Progenitor cell of endocrine pancreas (in vitro differentiated cells): ENCODE data around the gene TMEM37. TPM values are rescaled to one million over a fixed set of nuclear protein-coding genes. Genes with fewer than 3 reads are reported as not detected.
A peak's percentile ranks its signal among the peaks of the same experiment; 100 is the strongest.

Experiments
- DNase-seq: peaks from one replicate; pipeline ENCODE4 v3.0.0; 2021; ENCODE audit warnings: low spot score; ENCODE audit not compliant: unreplicated experiment
- H3K27ac Mint-ChIP-seq: 2 replicates; pipeline ENCODE4 v1.8.0; 2021; ENCODE audit warnings: mild to moderate bottlenecking, moderate library complexity, mixed read lengths
- H3K27me3 Mint-ChIP-seq: 2 replicates; pipeline ENCODE4 v1.8.0; 2021; ENCODE audit warnings: mixed read lengths
- H3K36me3 Mint-ChIP-seq: 2 replicates; pipeline ENCODE4 v1.8.0; 2022; ENCODE audit warnings: mixed read lengths; ENCODE audit not compliant: insufficient read depth
- H3K4me1 Mint-ChIP-seq: 2 replicates; pipeline ENCODE4 v1.8.0; 2021; ENCODE audit warnings: low read depth, mixed read lengths
- H3K4me3 Mint-ChIP-seq: 2 replicates; pipeline ENCODE4 v1.8.0; 2021; ENCODE audit warnings: low read depth, mild to moderate bottlenecking, moderate library complexity, mixed read lengths
- H3K9me3 Mint-ChIP-seq: 2 replicates; pipeline ENCODE4 v1.8.0; 2021; ENCODE audit warnings: low read depth, mixed read lengths
- total RNA-seq: library from RNA; stranded (reverse); gene quantifications from 2 replicates; pipeline ENCODE4 v1.2.1, GENCODE V29; 2021
- TF ChIP-seq, protein P1 (sequence below): fragments of 200-600 bp; sonication (generic); IDR thresholded peaks from one replicate; pipeline ENCODE4 v1.5.0; 2021; ENCODE audit warnings: antibody characterized with exemption, mild to moderate bottlenecking; ENCODE audit not compliant: unreplicated experiment

TMEM37 gene
- total RNA-seq, 1 donor from 2014 or later = 17.4 TPM

DNA sequence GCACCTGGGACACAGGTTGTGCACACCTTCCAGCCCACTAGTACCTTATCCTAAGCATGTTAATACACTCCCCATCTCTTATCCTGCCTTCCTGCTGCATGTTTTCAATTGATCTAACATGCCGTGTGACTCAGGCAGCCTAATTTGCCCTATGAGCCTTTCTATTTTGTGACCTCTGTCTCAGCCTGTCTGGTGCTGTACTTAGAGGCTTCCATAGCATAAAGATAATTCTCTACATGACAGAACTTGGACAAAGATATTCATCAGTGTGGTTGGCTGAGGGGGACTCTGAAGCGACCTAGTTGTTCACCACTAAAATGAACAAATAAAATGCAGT lies 8.6 kb upstream of the TMEM37 start:
- H3K4me1 Mint-ChIP-seq = peaks cover 59% of the 10 kb centered on the region
- H3K4me3 Mint-ChIP-seq = no peak overlapping the region
- TF ChIP-seq, protein P1, sequence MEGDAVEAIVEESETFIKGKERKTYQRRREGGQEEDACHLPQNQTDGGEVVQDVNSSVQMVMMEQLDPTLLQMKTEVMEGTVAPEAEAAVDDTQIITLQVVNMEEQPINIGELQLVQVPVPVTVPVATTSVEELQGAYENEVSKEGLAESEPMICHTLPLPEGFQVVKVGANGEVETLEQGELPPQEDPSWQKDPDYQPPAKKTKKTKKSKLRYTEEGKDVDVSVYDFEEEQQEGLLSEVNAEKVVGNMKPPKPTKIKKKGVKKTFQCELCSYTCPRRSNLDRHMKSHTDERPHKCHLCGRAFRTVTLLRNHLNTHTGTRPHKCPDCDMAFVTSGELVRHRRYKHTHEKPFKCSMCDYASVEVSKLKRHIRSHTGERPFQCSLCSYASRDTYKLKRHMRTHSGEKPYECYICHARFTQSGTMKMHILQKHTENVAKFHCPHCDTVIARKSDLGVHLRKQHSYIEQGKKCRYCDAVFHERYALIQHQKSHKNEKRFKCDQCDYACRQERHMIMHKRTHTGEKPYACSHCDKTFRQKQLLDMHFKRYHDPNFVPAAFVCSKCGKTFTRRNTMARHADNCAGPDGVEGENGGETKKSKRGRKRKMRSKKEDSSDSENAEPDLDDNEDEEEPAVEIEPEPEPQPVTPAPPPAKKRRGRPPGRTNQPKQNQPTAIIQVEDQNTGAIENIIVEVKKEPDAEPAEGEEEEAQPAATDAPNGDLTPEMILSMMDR = no peak
- no peak overlapping the region for H3K27ac Mint-ChIP-seq
- peaks cover 3% of the 10 kb centered on the region for H3K27me3 Mint-ChIP-seq
- DNase-seq = no peak
- peaks cover 7% of the 10 kb centered on the region for H3K9me3 Mint-ChIP-seq
- peaks cover 6% of the 10 kb centered on the region for H3K36me3 Mint-ChIP-seq

DNA sequence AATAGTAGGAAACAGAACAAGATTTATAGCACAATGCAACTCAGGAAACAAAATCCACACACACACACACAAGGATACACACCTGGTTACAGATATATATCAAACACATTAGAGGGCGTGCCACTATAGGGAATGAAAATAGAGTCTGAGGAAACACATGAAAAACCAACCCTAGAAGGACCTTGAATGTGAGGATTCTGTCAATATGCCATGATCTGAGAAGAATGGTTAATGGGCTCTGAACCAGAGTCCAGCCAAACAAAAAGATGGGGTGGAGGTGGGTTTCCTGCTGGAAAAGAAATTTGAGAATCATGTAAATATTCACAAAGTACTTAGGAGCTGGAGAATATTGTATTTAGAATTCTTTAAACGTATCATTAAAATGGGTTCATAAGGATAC lies 7.8 kb upstream of the TMEM37 start:
- Mint-ChIP-seq H3K4me3 (no peak overlapping the region), H3K9me3 (peaks cover 7% of the 10 kb centered on the region), H3K27me3 (peaks cover 3% of the 10 kb centered on the region), H3K27ac (peak overlapping the region; percentile 23), H3K4me1 (peaks cover 62% of the 10 kb centered on the region), H3K36me3 (peaks cover 6% of the 10 kb centered on the region)
- DNase-seq = no peak
- TF ChIP-seq, protein P1 = no peak

DNA sequence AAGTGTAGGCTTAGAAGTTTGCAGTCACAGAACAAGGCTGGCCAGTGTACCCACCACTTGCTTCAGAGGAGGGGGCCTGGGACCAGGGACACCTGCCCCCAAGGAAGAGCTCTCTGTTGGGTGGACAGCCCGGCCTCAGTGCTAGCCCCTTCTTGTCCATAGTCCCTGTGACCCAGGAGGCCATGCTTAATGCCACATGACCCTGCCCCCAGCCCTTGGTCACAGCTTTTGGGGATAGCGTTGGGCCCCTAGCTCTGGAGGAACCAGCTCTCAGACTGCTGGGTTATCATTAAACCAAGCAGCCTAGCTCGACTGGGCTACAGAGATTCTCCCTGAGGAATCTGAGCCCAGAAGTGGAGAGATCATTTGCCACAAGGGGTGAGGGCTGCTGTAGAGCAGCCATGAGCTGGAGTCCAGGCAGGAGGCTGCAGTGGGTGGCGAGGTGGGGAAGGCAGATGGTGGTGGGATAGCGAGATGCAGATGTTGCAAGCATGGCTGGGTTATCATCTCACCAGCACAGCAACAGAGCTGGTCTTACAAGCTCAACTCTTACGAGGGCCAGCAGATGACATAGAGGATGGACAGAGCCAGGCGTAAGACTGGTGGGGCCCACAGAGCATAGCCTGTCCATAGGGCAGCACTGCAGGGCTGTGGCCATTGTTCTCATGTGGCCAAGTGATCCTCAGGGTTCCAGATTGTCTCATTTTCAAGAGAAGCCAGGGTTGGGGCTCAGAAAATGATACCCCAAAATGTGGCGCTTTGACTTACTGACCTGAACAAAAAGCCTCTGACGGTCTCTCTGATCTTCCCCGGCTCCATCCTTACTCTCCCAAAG lies 7.2 kb upstream of the TMEM37 start:
- Mint-ChIP-seq H3K4me1 (peaks cover 67% of the 10 kb centered on the region), H3K27me3 (peaks cover 3% of the 10 kb centered on the region), H3K27ac (no peak overlapping the region), H3K4me3 (no peak overlapping the region), H3K9me3 (peaks cover 7% of the 10 kb centered on the region), H3K36me3 (peaks cover 6% of the 10 kb centered on the region)
- TF ChIP-seq, protein P1 = no peak
- DNase-seq = no peak

DNA sequence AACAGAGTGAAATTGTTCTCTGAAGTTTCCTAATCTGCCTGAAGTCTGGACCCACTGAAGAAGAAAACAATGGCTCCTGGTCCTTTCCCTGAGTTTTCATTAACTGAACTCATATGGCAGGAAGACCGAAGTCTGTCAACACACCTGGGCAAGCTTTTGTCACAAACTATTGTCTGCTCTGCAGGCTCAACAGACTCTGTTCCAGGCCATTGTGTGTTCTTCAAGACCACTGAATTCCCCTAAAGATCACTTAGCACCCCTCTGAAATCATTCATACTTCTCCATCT lies 6.6 kb upstream of the TMEM37 start:
- TF ChIP-seq, protein P1 = no peak
- H3K4me3 Mint-ChIP-seq = no peak overlapping the region
- peaks cover 3% of the 10 kb centered on the region for H3K27me3 Mint-ChIP-seq
- peaks cover 6% of the 10 kb centered on the region for H3K36me3 Mint-ChIP-seq
- peaks cover 7% of the 10 kb centered on the region for H3K9me3 Mint-ChIP-seq
- H3K27ac Mint-ChIP-seq = no peak overlapping the region
- DNase-seq = no peak
- H3K4me1 Mint-ChIP-seq = peaks cover 65% of the 10 kb centered on the region

DNA sequence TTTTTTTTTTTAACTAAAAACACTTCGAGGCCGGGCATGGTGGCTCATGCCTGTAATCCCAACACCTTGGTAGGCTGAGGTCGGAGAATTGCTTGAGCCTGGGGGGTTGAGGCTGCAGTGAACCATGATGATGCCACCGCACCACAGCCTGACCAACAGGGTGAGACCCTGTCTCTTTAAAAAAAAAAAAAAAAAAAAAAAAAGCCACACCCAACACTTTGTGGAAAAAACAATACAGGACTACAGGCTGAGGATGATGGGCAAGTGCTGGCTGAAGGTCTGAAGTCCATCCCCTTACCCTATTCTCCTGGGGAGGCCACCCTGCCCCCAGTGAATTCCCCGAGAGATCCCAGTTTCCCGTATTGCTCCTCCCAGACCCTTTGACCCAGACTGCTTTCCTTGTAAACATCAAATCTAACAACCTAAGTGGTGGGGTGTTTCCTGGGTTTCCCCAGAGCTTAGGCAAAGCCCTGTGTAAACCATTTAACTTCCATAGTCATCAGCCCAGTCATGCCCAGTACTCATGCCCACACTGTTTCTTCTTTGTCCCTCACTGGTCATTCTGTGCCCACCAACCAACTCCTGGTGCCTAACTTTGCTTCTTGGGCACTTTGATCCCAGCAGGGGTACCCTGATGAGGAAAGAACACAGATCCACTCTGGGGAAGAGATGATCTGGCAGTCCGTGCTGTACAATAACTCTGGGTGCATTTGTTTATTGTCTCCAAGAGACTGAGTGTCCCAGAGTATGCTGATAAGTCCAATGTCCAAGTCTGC lies 5.8 kb upstream of the TMEM37 start:
- H3K4me3 Mint-ChIP-seq = peak overlapping the region; percentile 19
- TF ChIP-seq, protein P1 = no peak
- H3K9me3 Mint-ChIP-seq = peaks cover 7% of the 10 kb centered on the region
- H3K27me3 Mint-ChIP-seq = peaks cover 3% of the 10 kb centered on the region
- H3K4me1 Mint-ChIP-seq = peaks cover 61% of the 10 kb centered on the region
- peak overlapping the region; percentile 30 for H3K27ac Mint-ChIP-seq
- peaks cover 6% of the 10 kb centered on the region for H3K36me3 Mint-ChIP-seq
- no peak for DNase-seq
